IPS-NIHi7 (cell line): ENCODE measurements around the gene RASD2.

Experiments used
- DNase-seq: peaks from one replicate; pipeline ENCODE4 v3.0.0; 2012; ENCODE audit warnings: mixed read lengths; ENCODE audit errors: extremely low spot score

Gene RASD2

GRCh38 chr22:35560366-35560765, 19.7 kb downstream of the RASD2 start:
- no peak for DNase-seq

- DNase-seq = no peak
Observed at GRCh38 chr22:35560824-35561223, 20.2 kb downstream of the RASD2 start.

- DNase-seq = peak; percentile 85
Observed at GRCh38 chr22:35561796-35562526, 21.3 kb downstream of the RASD2 start.

- DNase-seq = peak; percentile 41
Observed at GRCh38 chr22:35563211-35563610, 22.6 kb downstream of the RASD2 start.

GRCh38 chr22:35564975-35565867, 24.6 kb downstream of the RASD2 start:
- DNase-seq = no peak

GRCh38 chr22:35567351-35568141, 26.9 kb downstream of the RASD2 start:
- no peak for DNase-seq

GRCh38 chr22:35568751-35569739, 28.4 kb downstream of the RASD2 start:
- no peak for DNase-seq

GRCh38 chr22:35569916-35570315, 29.3 kb downstream of the RASD2 start:
- DNase-seq = no peak

GRCh38 chr22:35570686-35571194, 30.1 kb downstream of the RASD2 start:
- no peak for DNase-seq

- no peak for DNase-seq
Observed at GRCh38 chr22:35572556-35572955, 31.9 kb downstream of the RASD2 start.

GRCh38 chr22:35575116-35575748, 34.6 kb downstream of the RASD2 start:
- DNase-seq = no peak

- DNase-seq = no peak
Observed at GRCh38 chr22:35576671-35577070, 36.0 kb downstream of the RASD2 start.

GRCh38 chr22:35577799-35578659, 37.4 kb downstream of the RASD2 start:
- no peak for DNase-seq

GRCh38 chr22:35578836-35579575, 38.4 kb downstream of the RASD2 start:
- no peak for DNase-seq

GRCh38 chr22:35580351-35581022, 39.9 kb downstream of the RASD2 start:
- DNase-seq = no peak

- DNase-seq = no peak
Observed at GRCh38 chr22:35581023-35581413, 40.4 kb downstream of the RASD2 start.

- no peak for DNase-seq
Observed at GRCh38 chr22:35582218-35582860, 41.7 kb downstream of the RASD2 start.
